NCI-H226 (cell line): Measurements from ENCODE around the gene MICU1.
A peak's percentile ranks its signal among the peaks of the same experiment; 100 is the strongest.
"Not testable (repeated sequence)": the region's sequence is repeated elsewhere in the genome, so short reads cannot be mapped to it uniquely, and the experiment has no call there.

Source experiments
- DNase-seq: peaks from one replicate; pipeline ENCODE4 v3.0.0-alpha.2; 2015

Gene MICU1, protein sequence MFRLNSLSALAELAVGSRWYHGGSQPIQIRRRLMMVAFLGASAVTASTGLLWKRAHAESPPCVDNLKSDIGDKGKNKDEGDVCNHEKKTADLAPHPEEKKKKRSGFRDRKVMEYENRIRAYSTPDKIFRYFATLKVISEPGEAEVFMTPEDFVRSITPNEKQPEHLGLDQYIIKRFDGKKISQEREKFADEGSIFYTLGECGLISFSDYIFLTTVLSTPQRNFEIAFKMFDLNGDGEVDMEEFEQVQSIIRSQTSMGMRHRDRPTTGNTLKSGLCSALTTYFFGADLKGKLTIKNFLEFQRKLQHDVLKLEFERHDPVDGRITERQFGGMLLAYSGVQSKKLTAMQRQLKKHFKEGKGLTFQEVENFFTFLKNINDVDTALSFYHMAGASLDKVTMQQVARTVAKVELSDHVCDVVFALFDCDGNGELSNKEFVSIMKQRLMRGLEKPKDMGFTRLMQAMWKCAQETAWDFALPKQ

DNA sequence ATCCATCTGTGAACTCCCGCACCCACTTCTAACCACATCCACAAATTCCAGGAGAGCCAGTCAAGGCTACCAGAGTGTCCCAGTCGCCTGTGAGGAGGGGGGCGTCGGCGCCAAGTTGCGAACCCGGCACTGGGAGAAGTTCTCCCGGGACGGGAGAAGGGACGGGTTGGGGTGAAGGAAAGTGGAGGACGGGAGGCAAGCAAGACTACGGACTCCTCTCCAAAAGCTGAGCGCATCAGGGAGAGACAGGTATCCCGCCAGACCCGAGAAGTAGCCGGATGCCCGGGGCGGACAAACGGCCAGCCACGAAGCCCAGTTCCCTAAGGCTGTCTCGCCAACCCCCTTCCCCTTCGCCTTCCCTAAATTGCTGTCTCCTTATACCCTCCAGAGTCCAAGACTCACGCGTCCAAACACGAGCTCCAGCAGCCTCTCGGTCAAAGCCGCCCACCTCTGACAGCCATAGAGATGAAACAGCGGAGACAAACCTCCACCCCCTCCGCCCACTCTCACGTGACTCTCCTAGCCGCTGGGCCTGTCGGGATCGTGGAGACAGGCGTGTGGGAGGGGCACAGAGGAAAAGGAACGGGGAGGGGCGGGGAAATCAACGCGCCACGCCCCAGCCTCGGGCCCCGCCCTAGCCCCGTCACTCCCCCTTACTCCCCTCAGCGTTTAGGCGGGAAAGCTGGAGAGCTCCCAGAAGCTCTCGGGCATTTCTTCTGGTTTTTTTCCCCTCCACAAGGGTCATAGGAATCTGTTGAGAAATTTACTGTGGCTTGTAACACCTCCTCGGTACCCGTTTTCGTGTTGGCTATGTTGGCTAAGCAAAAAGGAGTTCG lies at the start of gene MICU1:
TSS of gene MICU1 (minus strand) at position 472 of the 836 bp plus-strand sequence. CDS start 59,286 bp downstream, outside the sequence.
- DNase-seq: peak; percentile 91

DNA sequence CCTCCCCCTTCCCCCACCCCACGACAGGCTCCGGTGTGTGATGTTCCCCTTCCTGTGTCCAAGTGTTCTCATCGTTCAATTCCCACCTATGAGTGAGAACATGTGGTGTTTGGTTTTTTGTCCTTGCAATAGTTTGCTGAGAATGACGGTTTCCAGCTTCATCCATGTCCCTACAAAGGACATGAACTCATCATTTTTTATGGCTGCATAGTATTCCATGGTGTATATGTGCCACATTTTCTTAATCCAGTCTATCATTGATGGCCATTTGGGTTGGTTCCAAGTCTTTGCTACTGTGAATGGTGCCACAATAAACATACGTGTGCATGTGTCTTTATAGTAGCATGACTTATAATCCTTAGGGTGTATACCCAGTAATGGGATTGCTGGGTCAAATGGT lies 48.3 kb upstream of the MICU1 start:
- DNase-seq: not testable (repeated sequence)

DNA sequence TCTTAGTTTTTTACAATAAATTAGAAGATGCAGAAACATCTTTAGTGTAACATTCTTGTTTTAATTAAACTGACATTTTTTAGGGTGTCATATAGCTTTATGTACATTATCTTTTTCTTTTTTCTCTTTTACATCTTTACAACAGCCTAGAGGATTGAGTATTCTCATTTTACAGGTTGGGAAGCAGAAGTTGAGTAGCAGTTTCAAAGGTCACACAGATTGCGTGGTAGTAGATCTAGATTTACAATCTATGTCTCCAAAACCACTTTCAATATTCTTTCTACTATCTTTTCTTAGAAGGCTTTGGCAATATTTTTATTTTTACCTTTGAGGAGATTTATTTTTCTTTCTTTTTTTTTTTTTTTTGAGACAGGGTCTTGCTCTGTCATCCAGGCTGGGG lies 47.4 kb upstream of the MICU1 start:
- DNase-seq: no peak

DNA sequence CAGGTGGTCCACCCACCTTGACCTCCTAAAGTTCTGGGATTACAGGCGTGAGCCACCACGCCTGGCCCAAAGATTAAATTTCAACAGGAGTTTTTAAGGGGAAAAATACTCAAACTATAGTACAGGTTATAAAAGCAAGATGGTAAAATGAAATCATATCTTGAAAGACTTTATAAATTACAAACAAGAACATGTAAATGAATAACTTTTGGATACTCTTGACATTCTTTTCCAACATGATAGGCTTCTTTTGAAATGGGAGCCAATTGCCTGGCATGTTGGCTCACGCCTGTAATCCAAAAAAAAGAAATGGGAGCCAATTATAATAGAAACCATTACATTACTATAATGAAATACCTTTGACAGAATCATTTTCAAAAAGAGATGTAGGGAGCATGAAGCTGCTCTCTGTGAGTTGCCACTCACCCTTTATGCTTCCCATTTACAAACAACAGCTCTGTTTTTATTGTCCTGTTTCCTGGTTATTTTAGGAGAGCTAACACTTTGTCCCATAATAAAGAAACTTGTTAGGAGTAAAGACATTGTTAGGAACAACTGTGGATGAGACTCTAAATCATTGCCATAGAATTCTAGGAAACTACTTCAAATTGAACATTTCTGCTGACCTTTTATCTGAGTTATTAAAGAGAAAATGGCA lies 41.5 kb upstream of the MICU1 start:
- no peak for DNase-seq

DNA sequence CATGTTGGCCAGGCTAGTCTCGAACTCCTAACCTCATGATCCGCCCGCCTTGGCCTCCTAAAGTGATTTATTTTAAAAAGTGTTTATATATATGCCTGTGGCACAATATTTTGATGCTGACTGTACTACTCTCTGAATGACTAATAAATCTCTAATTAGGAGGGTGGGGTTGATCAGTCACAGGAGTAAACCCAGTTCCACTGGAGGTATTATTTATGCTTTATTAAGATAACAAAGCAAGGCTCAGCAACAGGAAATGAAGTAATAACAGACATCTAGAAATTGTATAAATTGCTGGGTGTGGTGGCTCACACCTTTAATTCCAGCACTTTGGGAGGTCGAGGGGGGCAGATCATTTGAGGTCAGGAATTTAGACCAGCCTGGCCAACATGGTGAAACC lies 40.0 kb upstream of the MICU1 start:
- peak; percentile 68 for DNase-seq

DNA sequence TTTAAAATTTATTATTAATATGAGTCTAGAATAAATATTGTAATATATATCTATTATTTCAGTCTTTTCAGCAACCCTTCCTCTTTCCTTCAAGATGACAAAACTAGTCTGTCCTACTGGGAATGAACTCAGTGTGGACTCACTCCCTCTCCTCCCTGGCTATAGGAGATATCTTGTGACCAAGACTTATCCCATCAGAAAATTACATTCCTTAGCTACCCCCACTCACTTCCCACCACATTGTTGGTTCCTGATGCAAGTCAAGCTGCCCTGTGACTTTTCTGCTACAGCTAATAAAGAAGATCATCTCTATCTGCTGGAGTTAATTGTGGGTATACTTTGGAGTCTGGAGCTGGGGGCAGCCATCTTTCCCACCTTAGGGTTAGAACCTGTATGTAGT lies 38.1 kb upstream of the MICU1 start:
- peak; percentile 54 for DNase-seq

DNA sequence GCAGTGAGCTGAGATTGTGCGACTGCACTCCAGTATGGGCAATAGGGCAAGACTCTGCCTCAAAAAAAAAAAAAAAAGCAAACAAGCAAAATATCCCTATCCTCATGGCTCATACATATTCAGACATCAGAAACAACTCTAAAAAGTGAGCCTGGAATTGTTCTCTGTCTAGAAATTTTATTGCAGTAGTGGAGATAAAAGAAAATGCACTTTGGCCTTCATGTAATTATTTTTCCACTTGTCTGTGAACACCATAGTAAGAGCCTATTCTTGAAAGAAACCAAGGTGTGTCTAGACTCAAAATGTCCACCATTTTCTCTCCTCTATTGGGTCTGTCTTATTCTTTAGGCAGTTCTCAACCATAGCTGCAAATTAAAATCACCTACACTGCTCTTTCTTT lies 35.6 kb upstream of the MICU1 start:
- DNase-seq: no peak

DNA sequence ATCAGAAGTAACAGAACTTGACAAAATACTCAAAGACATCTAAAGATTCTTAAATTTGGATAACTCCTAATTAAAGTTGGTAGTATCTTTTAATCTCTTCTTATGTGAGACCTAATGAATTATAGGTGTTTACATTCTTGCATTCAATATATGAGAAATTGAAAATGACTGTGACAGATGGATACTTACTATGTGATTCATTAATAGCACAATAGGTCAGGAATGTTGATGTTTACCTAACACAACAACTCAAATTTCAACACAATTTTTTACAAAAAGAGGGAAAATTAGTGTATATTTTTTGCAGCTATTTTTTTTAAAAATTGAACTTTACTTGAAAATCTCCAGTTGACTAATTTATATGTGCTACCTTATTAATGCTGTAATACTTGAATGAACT lies 34.3 kb upstream of the MICU1 start:
- DNase-seq: no peak

DNA sequence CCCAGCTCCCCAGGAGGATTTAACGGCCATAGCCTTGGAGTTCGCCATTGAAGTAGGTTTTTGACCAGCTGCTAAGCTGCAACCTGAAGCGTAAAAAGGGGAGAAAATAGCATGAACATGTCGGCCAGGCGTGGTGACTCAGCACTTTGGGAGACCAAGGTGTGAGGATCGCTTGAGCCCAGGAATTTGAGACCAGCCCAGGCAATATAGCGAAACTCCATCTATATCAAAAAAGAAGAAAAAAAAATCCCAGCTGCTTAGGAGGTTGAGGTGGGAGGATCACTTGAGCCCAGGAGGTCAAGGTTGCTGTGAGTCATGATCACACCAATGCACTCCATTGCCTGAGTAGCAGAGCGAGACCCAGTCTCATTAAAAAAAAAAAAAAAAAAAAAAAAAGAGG lies 33.8 kb upstream of the MICU1 start:
- peak; percentile 20 for DNase-seq

DNA sequence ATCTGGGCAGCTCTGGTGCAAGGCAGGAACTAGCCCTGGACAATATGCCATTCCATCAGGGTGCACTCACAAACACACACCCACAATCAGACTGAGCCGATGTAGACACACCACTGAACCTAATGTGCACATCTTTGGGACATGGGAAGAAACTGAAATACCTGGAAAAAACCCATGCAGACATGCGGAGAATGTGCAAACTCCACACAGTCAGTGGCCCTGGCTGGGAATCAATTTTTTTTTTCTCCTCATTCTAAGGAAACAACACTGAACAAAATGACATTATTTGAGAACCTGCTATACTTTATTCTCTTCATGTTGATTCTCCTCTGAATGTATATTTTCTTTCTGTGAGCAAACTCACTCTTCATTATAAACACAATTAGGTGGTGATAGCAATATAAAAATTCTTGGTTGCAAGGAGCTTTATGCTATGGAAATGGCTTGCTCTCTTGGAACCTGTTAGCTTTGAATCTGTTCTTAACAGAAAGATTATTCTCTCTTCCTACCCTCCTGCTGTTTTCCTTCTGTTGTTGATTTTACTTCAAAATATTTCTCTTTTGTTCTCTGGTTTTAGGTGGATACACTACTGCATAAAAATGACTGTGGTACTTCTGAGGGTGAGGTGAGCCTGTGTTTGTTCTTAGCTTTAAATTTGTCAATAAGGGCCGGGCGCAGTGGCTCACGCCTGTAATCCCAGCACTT lies 33.0 kb upstream of the MICU1 start:
- no peak for DNase-seq

DNA sequence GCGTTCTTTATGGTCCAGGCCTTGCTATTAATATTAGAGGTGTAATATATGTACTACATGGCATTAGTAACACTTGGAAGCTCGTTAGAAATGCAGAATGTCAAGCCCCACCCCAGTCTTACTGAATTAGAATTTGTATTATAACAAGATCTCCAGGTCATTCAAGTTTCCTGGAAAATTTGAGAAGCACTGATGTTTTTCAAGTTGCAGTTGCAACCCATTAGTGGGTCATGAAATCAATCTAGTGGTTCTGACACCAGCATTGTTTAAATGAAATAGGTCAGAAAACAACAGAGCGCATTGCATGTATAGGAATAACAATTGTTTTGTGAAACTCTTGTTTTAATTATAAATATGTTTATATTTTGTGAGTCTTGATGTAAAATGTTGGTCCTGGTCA lies 28.8 kb upstream of the MICU1 start:
- no peak for DNase-seq

DNA sequence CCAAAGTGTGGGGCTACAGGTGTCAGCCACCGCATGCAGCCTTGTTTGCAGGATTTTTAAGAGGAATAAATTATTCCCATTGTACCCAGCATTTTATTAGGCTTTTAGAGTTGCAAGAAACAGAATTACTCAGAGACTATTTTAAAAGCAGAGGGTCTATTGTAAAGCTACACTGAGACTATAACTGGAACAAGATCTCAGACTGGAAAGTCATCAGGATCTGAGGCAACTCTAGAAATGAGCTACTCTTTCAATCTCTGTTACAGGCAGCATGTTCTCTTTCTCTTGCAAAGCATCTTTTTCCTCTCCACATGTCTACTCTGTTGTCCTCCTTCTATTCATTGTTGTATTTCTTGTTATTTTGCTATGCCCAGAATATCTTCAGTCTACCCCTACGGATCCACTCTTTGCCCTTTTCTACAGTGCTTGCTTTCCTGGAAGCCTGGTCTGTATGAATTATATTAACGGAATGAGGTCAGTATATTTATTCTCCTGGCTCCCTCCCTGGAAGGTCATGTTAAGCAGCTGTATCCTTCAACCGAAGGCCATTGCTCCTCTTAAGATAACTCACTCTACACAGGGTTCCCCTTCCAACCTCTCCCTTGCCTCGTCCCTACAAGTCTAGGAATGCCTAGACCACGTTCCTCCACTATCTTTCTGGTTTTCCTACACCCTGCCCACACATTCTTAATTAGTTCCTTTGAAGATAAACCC lies 27.7 kb upstream of the MICU1 start:
- no peak for DNase-seq

DNA sequence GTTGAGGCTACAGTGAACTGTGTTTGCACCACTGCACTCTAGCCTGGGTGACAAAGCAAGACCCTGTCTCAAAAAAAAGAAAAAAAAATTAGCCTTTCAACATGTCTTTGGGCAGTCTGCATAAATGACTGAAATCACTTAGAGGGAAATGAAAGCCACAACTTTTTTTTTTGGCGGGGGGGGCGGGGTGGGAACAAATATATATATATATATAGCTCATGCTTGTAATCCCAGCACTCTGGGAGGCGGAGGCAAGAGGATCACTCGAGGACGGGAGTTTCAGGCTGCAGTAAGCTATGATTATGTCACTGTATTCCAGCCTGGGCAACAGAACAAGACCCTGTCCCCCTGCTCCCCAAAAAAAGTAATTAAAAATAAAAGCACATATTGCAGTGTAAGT lies 23.4 kb upstream of the MICU1 start:
- no peak for DNase-seq

DNA sequence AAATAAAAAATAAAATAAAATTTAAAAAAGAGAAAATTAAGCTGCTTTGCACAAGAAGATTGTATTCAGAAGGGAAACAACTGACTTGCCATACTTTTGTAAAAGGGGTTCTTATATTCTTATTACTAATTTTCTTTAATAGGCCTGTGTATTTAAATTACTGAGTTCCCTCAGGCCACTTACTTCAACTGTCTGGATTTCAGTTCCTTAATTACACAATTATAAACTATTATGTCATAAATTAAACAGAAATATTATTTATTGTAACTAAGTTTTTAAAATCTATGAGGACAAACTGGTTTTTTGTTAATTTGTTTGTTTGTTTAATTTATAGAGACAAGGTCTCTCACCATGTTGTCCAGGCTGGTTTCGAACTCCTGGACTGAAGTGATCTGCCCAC lies 22.4 kb upstream of the MICU1 start:
- DNase-seq: no peak

DNA sequence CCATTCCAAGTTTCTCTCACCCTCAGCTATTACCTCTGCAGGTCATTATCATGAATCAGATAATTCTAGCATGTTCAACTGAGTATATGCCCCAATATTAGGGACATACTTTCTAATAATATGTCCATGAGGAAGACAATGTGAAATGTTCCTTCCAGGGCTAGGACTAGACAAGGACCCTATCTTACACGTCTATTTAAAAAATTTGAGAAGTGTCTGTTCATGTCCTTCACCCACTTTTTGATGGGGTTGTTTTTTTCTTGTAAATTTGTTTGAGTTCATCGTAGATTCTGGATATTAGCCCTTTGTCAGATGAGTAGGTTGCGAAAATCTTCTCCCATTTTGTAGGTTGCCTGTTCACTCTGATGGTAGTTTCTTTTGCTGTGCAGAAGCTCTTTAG lies 21.1 kb upstream of the MICU1 start:
- DNase-seq: not testable (repeated sequence)

DNA sequence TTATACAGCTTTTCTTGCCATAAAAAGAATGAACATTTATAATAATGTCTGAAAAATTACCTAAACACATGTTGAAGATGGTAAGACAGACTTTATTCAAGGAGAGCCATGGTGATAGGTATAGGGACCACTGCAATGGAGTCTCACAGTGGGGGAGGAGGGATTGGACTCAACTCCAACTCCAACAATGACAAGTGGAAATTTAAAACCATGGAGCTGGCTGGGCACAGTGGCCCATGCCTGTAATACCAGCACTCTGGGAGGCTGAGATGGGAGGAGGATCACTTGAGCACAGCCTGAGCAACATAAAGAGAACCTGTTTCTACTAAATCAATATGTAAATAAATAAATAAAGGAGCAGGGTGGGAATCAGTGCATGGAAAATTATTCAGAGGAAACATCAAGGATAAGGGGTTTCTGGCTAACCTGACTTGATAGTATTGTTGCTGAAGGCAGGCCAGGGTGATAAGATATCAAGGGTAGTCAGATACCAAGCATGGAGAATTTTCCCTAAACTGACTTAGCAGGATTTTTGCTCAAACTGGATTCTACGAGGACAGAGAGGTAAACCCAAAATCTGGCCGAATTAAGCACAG lies 19.5 kb upstream of the MICU1 start:
- no peak for DNase-seq

DNA sequence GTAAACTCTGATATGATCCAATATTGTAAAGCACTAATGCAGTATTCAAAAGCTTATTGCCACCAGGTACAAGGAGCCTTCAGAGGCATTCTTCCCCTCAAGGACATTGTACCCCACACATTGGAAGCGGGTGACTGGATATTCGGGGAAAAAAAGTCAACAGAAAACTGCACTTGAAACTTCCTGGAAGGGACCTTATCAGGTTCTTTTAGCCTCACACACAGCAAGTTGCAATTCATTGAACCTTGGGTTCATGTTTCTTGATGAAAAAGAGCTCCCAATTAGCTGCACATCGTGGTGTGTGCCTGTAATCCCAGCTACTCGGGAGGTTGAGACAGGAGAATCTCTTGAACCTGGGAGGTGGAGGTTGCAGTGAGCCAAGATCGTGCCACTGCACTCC lies 16.4 kb upstream of the MICU1 start:
- DNase-seq: no peak

DNA sequence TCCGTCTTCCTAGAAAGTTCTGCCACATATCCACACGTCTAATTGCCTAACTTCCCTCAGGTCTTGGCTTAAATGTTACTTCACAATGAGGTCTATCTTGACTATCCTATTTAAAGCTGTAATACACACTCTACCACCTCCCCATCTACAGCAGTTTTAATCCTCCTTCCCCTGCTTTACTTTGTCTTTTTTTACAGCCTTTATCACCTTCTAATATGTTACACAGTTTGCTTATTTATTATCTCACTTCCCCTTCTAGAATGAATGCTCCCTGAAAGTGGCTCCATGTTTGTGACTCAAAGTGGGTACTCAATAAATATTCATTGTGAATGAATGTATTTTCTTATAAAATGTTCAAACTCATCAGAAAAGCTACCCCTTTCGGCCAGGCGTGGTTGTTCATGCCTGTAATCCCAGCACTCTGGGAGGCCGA lies 13.6 kb upstream of the MICU1 start:
- no peak for DNase-seq

DNA sequence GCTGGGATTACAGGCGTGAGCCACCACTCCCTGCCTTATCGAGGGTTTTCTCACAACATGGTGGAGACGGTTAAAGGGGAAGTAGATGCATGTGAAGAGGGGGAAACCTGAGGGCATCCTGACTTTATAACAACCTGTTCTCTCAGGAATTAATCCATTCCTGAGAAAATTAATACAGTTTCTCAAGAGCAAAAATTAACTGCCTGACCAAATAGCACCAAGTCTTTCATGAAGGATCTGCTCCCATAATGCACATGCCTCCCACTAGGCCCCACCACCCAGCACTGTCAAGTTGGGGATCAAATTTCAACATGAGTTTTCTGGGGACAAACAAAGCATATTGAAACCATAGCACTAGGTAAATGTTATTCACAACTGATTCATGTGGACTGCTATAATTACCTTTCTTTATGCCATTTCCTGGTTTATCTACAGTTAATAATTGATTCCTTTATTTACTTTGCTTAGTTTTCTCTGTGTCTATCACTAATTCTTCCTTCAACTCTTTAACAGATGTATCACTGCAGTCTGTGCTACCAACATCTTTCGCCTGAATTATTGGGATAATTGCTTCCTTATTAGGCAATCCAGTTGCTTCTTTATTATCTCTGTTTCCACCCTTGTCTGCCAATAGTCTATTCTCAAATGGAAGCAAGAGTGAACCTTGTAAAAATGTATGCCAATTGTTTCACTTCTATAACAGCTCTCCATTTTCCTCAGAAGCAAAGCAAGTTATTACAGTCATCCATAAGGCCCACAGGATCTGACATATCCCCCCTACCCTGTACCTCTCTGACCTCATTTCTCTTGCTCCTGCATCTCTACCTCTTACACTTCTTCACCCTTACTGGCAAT lies 12.9 kb upstream of the MICU1 start:
- DNase-seq: no peak

DNA sequence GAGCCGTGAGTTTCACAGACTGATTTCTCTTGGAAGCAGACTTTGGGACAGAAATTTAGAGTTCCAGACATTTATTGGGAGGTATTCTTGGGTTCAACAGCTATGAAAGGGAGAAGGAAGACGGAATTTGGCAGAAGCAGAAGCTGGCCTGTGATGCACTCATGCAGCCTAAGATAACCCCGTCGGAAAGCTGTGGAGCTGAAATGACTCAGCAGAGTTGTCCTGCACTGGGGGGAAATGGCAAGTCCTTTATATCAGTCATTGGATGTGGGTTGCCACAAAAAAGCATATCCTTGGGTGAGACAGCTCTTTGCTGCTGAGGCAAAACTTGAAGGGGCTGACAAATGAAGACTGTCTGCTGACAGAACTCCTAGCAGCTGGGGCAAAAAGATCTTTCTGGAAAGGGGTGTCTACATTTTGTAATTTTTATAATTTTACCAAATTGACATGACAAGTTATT lies 11.5 kb upstream of the MICU1 start:
- peak; percentile 62 for DNase-seq

DNA sequence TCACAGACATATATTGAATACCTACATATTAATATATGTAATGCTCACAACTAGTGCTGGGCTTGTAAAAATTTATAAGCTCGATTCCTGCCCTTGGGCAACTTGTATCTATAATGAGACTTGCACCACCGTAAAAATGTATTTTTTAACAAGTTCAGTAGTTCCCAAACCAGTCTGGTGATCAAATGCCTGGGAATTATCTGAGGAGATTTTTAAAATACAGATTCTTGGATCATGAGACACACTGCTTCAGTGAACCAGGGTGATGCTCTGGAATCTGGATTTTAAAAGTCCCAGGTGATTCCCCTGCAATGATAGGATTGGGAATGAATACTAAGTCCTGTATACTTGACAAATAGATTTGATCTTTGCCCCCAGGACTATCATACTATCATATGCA lies 4.3 kb upstream of the MICU1 start:
- no peak for DNase-seq
